SK-N-SH (cell line): Measurements from ENCODE around the gene ITK. TPM values are rescaled to one million over a fixed set of nuclear protein-coding genes. Genes with fewer than 3 reads are reported as not detected.

ENCODE experiments used
- CTCF ChIA-PET: fragments of 300-600, 350-600 bp; formaldehyde crosslinking; extraction: SDS; loops from one replicate; lab custom pipeline; 2021; lab: Yijun Ruan, JAX
- POLR2A ChIA-PET: fragments of 350-600 bp; sonication (Branson Sonifier 250); formaldehyde crosslinking; extraction: SDS; loops from one replicate; lab custom pipeline; 2020; ENCODE audit warnings: antibody characterized with exemption, inconsistent platforms; lab: Yijun Ruan, JAX
- DNase-seq: peaks from one replicate; pipeline ENCODE4 v3.0.0; 2012
- H2AFZ ChIP-seq: fragments of 200-600 bp; sonication (generic); 2 replicates; pipeline ENCODE4 v1.8.1; 2016; ENCODE audit warnings: antibody characterized with exemption, mild to moderate bottlenecking, low read depth
- H3F3A ChIP-seq: fragments of 200-600 bp; sonication (generic); replicated peaks from 2 replicates; pipeline ENCODE3; 2016; ENCODE audit warnings: antibody characterized with exemption, mild to moderate bottlenecking; ENCODE audit not compliant: insufficient read depth
- H3K27ac ChIP-seq, 2 experiments: fragments of 200-500 bp in 1 of 2; fragments of 200-600 bp in 1 of 2; sonication (Bioruptor generic) in 1 of 2; sonication (generic), shearing (Covaris generic) in 1 of 2; 2 replicates each; pipeline versions ENCODE4 v1.5.1 to v1.6.1; 2014 to 2016; ENCODE audit warnings: low read depth in 2 of 2, inconsistent platforms in 1 of 2, low read length in 1 of 2, mild to moderate bottlenecking in 1 of 2, mixed read lengths in 1 of 2
- H3K27me3 ChIP-seq: fragments of 200-600 bp; sonication (generic), shearing (Covaris generic); 2 replicates; pipeline ENCODE4 v1.6.1; 2016; ENCODE audit warnings: mixed run types; ENCODE audit not compliant: insufficient read depth
- H3K36me3 ChIP-seq, 2 experiments: fragments of 200-500 bp in 1 of 2; fragments of 200-600 bp in 1 of 2; sonication (Bioruptor generic) in 1 of 2; sonication (generic) in 1 of 2; replicated peaks in 1 of 2; 2 replicates each; pipeline versions ENCODE3 to v1.5.1; 2014 to 2016; ENCODE audit warnings: low read length in 1 of 2, mild to moderate bottlenecking in 1 of 2; ENCODE audit not compliant: insufficient read depth in 2 of 2, control insufficient read depth in 1 of 2
- H3K4me1 ChIP-seq, 2 experiments: fragments of 200-500 bp in 1 of 2; fragments of 200-600 bp in 1 of 2; sonication (Bioruptor generic) in 1 of 2; sonication (generic), shearing (Covaris generic) in 1 of 2; 2 replicates each; pipeline versions ENCODE4 v1.5.1 to v1.6.1; 2014 to 2016; ENCODE audit warnings: low read depth in 1 of 2, low read length in 1 of 2, mixed run types in 1 of 2; ENCODE audit not compliant: insufficient read depth in 2 of 2, control insufficient read depth in 1 of 2
- H3K4me2 ChIP-seq: fragments of 200-600 bp; sonication (generic), shearing (Covaris generic); 2 replicates; pipeline ENCODE4 v1.6.1; 2017; ENCODE audit warnings: mixed run types
- H3K4me3 ChIP-seq, 2 experiments: fragments of 200-500 bp in 1 of 2; fragments of 200-600 bp in 1 of 2; sonication (Bioruptor generic) in 1 of 2; sonication (generic), shearing (Covaris generic) in 1 of 2; 2 replicates each; pipeline versions ENCODE4 v1.5.1 to v1.8.1; 2014 to 2016; ENCODE audit warnings: low read depth in 2 of 2, inconsistent platforms in 1 of 2, low read length in 1 of 2, mild to moderate bottlenecking in 1 of 2, mixed read lengths in 1 of 2, moderate library complexity in 1 of 2
- H3K79me2 ChIP-seq: fragments of 200-600 bp; sonication (generic); 2 replicates; pipeline ENCODE4 v1.8.1; 2017; ENCODE audit warnings: mild to moderate bottlenecking; ENCODE audit not compliant: insufficient read depth
- H3K9ac ChIP-seq: fragments of 200-600 bp; sonication (generic); 2 replicates; pipeline ENCODE4 v1.6.1; 2017; ENCODE audit warnings: mixed run types
- H3K9me2 ChIP-seq: fragments of 200-600 bp; sonication (generic); 2 replicates; pipeline ENCODE4 v1.6.1; 2017; ENCODE audit warnings: mixed run types
- H3K9me3 ChIP-seq: fragments of 200-600 bp; sonication (generic); 2 replicates; pipeline ENCODE4 v1.6.1; 2017; ENCODE audit warnings: mixed run types, mild to moderate bottlenecking, moderate library complexity
- H4K20me1 ChIP-seq: fragments of 200-600 bp; sonication (generic); 2 replicates; pipeline ENCODE4 v1.6.1; 2017; ENCODE audit warnings: mild to moderate bottlenecking, mixed run types; ENCODE audit not compliant: insufficient read depth
- CHD2 ChIP-seq: fragments of 150-350 bp; IDR thresholded peaks from 2 replicates; pipeline ENCODE4 v1.6.1; 2018; ENCODE audit warnings: low read length; ENCODE audit not compliant: partially characterized antibody
- EZH2phosphoT487 ChIP-seq: fragments of 200-600 bp; sonication (generic); IDR thresholded peaks from 2 replicates; pipeline ENCODE4 v1.6.1; 2017; ENCODE audit warnings: low read depth, mixed run types, mild to moderate bottlenecking, antibody characterized with exemption, moderate library complexity, borderline replicate concordance
- GATA2 ChIP-seq: sonication (generic); formaldehyde crosslinking; IDR thresholded peaks from 2 replicates; pipeline ENCODE4 v1.5.0; 2020; ENCODE audit warnings: mild to moderate bottlenecking, missing genetic modification reagents
- IRF3 ChIP-seq: fragments of 150-350 bp; IDR thresholded peaks from 2 replicates; pipeline ENCODE4 v1.6.1; 2016; ENCODE audit warnings: mild to moderate bottlenecking, low read depth, low read length
- MAX ChIP-seq: IDR thresholded peaks from 2 replicates; pipeline ENCODE4 v1.4.0; 2012; ENCODE audit warnings: low read depth
- POLR2AphosphoS5 ChIP-seq: IDR thresholded peaks from 2 replicates; pipeline ENCODE4 v1.6.1; 2012; ENCODE audit warnings: low read depth, low read length
- TAF1 ChIP-seq: IDR thresholded peaks from 2 replicates; pipeline ENCODE4 v1.6.1; 2012; ENCODE audit warnings: low read depth, mild to moderate bottlenecking, low read length, moderate library complexity, borderline replicate concordance
- WGBS: methylation state at CpG from one replicate; pipeline ENCODE4 v1.1.6; 2017; ENCODE audit warnings: low lambda C conversion rate; 5-methylcytosine and 5-hydroxymethylcytosine counted together
- polyA plus RNA-seq, 3 experiments: library from polyadenylated mRNA; depleted of rRNA; stranded (reverse); fragments of >200 nt; gene quantifications; 2 replicates each; pipeline ENCODE4 v1.2.3, GENCODE V29; 2012

The ITK gene
- polyA plus RNA-seq, 1 of the 3 experiments (the other 2 are of a cell fraction), result not detected

GRCh38 chr5:157285310-157286035 is 104.8 kb downstream of the ITK start:
- WGBS, result 93% methylated on average over 10 of the region's 10 CpGs

GRCh38 chr5:157286761-157287211 is 106.1 kb downstream of the ITK start:
- TF ChIP-seq EZH2phosphoT487, result no peak
- ChIA-PET POLR2A (interaction anchor here (0.9 kb wide), 1 partner anchor 9 kb away, joined by 3 read pairs; no protein-coding TSS in a partner anchor), CTCF (interaction anchor here (1.1 kb wide), 1 partner anchor 20 kb away, joined by 4 read pairs; the partner anchor contains the start of gene CYFIP2)
- no peak overlapping the region for H3K27ac ChIP-seq
- H3K9me3 ChIP-seq, result no peaks in the 10 kb centered on the region
- WGBS, result 83% methylated on average over 4 of the region's 7 CpGs
- H2AFZ ChIP-seq, result no peak overlapping the region
- DNase-seq, result no peak
- H3K4me2 ChIP-seq, result no peak overlapping the region
- no peaks in the 10 kb centered on the region for H3K9me2 ChIP-seq
- H3F3A ChIP-seq, result peaks cover 4% of the 10 kb centered on the region
- no peak overlapping the region for H3K4me3 ChIP-seq
- no peak overlapping the region for H3K9ac ChIP-seq
- H3K36me3 ChIP-seq, result peaks cover 5 to 21% of the 10 kb centered on the region in 2 experiments
- no peaks in the 10 kb centered on the region for H4K20me1 ChIP-seq
- no peaks in the 10 kb centered on the region for H3K27me3 ChIP-seq
- peaks cover 0 to 20% of the 10 kb centered on the region in 2 experiments; a peak in 1 of 4 replicates for H3K4me1 ChIP-seq
- no peaks in the 10 kb centered on the region; the same call in 1 of the 2 replicates for H3K79me2 ChIP-seq

More at GRCh38 chr5:157285310-157286035, 104.8 kb downstream of the ITK start:
- no peak overlapping the region for H2AFZ ChIP-seq
- H3K4me3 ChIP-seq, result no peak overlapping the region
- no peak overlapping the region for H3K4me2 ChIP-seq
- POLR2A ChIA-PET, result no interaction called here
- no peaks in the 10 kb centered on the region for H3K9me2 ChIP-seq
- H3K27me3 ChIP-seq, result no peaks in the 10 kb centered on the region
- H3K27ac ChIP-seq, result no peak overlapping the region
- H4K20me1 ChIP-seq, result no peaks in the 10 kb centered on the region; the same call in 1 of the 2 replicates
- CTCF ChIA-PET, result interaction anchor here (0.9 to 1.3 kb wide), 3 partner anchors 19 to 33 kb away, joined by 3 to 7 read pairs (median 3); partner anchors contain the start of gene CYFIP2
- peaks cover 5 to 21% of the 10 kb centered on the region in 2 experiments for H3K36me3 ChIP-seq
- TF ChIP-seq TAF1, result no peak
- TF ChIP-seq POLR2AphosphoS5, result no peak
- TF ChIP-seq CHD2, result no peak
- TF ChIP-seq GATA2 (CRISPR knock-in tag), result no peak
- TF ChIP-seq MAX, result no peak
- no peak for TF ChIP-seq EZH2phosphoT487
- TF ChIP-seq IRF3, result no peak
- DNase-seq, result no peak
- H3K9me3 ChIP-seq, result no peaks in the 10 kb centered on the region
- peaks cover 6 to 18% of the 10 kb centered on the region in 2 experiments; a peak in 3 of 4 replicates for H3K4me1 ChIP-seq
- H3K79me2 ChIP-seq, result no peaks in the 10 kb centered on the region; the same call in 1 of the 2 replicates
- H3F3A ChIP-seq, result peaks cover 3% of the 10 kb centered on the region
- no peak overlapping the region for H3K9ac ChIP-seq
